HG03432 (cell line): ENCODE data around the gene GAREM1.
A peak's percentile ranks its signal among the peaks of the same experiment; 100 is the strongest.
"Not testable (repeated sequence)": the region's sequence is repeated elsewhere in the genome, so short reads cannot be mapped to it uniquely, and the experiment has no call there.

Source experiments
- ATAC-seq: cut with Tn5 transposase; IDR thresholded peaks from one replicate; pipeline ENCODE4 v1.9.1; 2021; ENCODE audit warnings: mild to moderate bottlenecking, moderate library complexity; ENCODE audit not compliant: unreplicated experiment

Gene GAREM1

GRCh38 chr18:32297579-32298170, 173.0 kb downstream of the GAREM1 start:
- ATAC-seq, result no peak

DNA sequence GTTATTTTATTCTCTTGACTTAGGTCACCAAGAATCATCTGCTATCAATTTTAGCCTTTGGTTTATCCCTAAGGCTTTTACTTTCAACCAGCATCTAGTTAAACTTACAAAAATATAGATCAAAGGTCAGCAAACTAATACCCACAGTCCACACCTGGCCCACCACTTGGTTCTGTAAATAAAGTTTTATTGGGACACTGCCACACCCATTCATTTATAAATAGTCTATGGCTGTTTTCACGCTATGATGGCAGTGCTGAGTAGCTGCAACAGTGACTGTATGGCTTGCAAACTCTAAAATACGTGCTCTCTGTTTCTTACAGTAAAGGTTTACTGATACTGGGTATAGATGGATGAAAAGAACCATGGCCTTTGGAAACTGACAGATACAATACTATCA, 173.8 kb downstream of the GAREM1 start:
- ATAC-seq, result no peak

DNA sequence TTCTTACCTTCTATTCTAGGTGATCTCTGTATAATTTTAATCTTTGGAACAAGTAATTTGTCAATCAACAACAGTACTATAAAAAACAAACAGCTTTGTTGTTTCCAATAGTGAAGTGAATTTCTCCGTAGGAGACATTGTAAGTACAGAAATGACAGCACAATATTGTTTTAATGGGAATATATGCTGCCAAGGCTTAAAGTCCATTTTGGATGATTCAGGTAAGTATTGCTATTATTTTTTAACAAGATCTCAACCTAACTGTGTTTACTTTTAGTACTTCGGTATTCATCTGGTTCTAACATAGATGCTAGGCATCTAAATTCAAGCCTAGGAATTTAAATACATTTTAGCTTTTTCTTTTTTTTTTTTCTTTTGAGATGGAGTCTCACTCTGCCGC, 175.1 kb downstream of the GAREM1 start:
- ATAC-seq, result no peak

DNA sequence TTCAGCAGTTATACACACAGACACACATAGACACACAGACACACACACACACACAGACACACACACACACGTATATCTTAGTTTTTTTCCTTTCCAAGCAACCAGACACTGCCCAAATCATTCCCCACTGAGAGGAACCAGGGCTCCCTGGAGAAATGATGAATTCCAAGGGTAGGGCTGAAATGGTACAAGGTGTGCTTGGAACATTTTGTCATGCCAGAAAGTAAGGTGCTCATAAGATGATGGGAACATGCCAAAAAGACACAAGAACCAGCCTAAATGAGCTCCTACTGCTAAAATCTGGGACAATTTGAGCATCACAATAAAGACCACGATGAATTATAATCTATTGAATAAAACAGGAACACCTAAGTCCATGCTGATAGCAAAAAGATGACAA, 177.6 kb downstream of the GAREM1 start:
- ATAC-seq, result no peak

- not testable (repeated sequence) for ATAC-seq
Observed at GRCh38 chr18:32291623-32292022, 179.1 kb downstream of the GAREM1 start.

DNA sequence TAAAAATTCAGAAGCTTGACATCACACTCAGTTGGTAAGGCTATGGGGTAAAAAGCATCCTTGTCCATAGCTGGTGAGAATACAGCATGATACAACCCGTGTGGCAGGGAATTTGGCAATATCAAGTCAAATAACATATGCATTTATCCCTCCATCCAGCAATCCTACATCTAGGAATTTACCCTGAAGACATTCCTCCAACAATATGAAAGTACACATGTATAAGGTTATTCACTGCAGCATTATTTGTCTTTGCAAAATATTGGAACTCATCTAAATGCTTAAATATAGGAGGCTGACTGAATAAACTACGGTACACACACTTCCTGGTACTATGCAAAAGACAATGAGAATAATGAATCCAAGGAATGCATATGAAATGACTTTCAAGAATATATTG, 179.9 kb downstream of the GAREM1 start:
- no peak for ATAC-seq

DNA sequence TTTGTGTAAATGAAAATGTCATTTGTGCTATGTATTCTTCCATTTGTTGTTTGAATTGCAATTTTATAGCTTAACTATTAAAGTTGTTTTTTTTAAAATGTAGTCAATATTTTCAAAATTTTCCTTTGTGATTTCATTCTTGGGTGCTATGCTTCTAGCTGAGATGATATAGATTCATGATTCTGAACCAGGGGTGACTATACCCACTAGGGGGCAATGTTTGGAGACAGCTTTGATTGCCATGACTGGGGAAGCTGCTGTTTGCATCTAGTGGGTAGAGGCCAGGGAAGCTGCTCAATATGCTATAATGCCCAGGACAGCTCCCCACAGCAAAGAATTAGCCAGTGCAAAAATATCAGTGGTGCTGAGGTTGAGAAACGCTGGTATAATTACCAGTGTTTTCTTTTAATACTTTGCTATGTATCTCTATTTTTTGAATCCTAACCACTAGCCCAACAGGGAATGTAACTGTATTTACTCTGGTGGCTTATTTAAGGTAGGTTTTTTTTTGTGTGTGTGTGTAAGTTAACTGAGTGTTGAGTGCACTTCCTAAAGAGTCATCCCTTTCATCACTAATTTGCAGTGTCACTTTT, 181.1 kb downstream of the GAREM1 start:
- ATAC-seq, result peak; percentile 87

DNA sequence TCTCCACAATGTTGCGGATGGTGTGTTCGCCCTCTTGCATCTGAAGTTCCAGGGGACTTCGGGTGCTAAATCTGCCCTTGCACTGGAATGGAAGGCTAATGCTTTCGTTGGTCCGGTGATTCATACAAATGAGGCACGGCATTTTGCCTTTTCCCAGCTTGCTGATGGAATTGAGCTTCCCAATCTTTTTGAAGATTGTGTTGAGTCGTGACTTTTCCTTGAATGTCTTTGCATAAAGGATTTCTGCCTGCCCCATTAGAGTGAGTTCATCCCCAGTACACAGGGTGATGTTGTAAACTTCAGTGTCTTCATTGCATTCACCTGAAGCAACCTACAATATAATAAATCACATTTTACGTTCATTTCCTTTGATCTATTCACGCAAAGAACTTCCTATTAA, 182.8 kb downstream of the GAREM1 start:
- no peak for ATAC-seq

- no peak for ATAC-seq
Observed at GRCh38 chr18:32287249-32287648, 183.4 kb downstream of the GAREM1 start.

GRCh38 chr18:32286749-32287148, 183.9 kb downstream of the GAREM1 start:
- ATAC-seq, result no peak

DNA sequence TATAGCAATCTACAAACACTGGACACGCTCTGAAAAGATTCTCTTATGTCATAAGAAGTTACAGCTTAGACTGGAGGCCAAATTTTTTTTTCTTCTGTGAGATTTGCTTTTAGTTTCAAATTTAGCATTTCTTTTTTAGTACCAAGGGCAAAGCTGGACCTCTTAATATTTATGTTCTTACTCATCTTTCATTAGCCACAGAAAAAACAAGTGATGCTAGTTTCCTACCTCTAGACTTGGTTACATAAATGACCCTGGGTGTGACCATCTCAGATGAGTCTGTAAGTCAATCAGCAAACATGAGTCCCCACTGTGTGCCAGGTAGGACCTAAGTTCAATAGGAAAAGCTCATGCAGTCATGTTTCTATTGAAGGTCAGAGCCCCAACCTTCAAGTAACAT, 186.4 kb downstream of the GAREM1 start:
- ATAC-seq, result no peak

DNA sequence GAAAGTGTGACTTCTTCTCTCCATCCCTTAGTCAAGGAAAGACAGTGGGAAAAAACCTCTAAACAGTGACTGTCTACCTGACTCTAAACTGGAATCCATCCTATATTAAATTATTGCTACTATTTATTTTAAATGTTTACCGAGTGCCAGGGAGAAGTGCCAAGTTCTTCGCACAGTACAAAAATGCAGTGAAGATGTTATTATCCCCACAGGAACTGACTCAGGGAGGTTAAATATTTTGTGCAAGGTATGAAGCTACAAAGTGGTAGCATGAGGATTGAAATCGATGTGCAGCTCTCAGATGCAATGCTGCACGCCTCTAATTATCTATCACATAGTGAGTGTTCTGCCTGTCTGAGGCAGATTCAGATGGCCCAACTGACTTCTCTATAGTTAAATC, 189.8 kb downstream of the GAREM1 start:
- no peak for ATAC-seq

GRCh38 chr18:32280188-32280783, 190.4 kb downstream of the GAREM1 start:
- ATAC-seq, result no peak

DNA sequence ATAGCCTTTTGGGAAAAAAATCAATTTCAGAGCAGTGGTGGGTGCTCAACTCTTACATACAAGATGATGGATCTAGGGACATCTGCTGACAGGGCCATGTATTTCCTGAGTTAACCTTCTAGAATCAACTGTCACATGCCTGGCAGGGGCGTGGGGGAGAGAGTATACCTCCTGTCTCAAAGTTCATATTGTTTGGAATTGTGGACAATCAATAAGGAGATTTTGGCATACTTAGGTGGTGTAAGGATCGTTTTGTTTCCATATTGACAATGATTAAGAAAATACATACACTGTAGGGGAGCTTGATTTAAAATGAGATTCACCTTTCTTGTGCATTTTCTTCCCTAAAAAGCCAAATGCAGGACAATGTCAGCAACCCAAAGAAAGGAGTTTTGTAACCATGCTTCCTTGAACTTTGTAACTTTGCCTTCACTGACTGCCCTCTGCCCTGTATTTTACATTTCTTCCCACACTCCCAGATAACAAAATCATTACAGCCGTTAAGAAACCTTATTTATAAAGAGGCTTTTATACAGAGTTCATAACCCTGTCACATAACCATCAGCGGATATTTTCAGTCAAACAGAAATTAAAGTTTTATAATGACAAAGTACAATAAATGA, 192.4 kb downstream of the GAREM1 start:
- no peak for ATAC-seq

- no peak for ATAC-seq
Observed at GRCh38 chr18:32277549-32277948, 193.1 kb downstream of the GAREM1 start.

- ATAC-seq, result no peak
Observed at GRCh38 chr18:32276906-32277305, 193.8 kb downstream of the GAREM1 start.

- ATAC-seq, result no peak
Observed at GRCh38 chr18:32276256-32276655, 194.4 kb downstream of the GAREM1 start.

DNA sequence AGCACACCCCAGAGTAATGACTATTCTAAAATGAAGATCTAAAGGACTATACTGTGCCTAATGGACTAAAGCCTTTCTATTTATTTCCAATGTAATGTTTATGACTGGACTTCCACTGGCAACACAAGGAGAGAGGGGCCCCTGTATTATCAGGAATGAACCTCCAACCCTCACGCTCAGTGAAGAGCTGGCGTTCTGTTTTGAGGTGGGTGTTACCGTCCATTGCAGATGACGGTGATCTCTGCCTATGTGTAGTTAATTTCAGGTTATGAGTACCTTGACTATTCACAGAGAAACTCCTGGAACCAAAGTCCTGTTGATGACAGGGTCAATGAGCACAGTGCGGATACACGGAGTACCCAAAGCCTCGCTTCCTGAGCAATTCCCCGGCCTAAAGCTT, 195.5 kb downstream of the GAREM1 start:
- ATAC-seq, result no peak

- no peak for ATAC-seq
Observed at GRCh38 chr18:32274307-32274706, 196.4 kb downstream of the GAREM1 start.

DNA sequence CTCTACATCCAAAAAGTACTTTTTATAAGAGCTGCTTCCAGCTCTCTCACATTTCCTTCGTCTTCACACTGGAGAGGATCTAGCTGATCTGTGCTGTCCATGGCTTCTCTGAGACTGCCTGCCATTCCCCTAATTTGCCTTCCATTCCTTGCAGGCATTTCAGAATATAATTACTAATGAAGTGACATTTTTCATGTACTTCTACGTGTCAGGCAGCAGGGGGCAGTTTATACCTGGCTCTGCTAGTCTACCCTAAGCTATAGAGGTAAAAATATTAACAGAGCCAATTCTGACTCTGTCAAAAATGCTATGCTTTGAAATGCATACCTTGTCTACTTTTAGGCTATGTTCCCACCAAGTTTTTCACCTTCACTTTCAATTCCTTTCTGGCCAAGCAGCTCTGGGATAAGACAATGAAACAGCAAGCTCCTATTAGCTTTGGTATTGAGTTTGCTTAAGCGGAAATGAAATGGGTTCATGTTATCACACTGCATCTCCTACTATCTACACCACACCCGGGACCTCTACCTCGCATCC, 198.9 kb downstream of the GAREM1 start:
- peak; percentile 86 for ATAC-seq

GRCh38 chr18:32270341-32270740, 200.3 kb downstream of the GAREM1 start:
- no peak for ATAC-seq

DNA sequence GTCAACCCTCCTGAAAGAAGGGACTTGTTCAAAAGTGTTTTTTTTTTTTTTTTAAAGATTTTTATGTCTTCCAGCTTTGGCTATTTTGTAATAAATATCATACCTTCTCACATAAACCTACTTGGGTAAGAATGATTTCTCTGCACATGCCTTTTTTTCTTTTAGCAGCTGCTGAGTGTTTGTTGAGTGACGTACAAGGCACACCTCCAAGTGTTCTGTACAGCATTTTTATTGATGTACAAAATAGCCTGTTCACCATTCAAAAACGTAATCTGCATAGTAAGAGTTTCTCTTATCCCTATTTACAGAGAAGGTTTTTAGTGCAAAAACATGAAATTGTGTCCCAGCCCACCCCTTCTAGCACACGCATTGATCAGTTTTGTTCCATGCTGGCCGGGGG, 203.2 kb downstream of the GAREM1 start:
- no peak for ATAC-seq
